ENCODE results near the gene GAB1. TPM values are rescaled to one million over a fixed set of nuclear protein-coding genes. Genes with fewer than 3 reads are reported as not detected.

The GAB1 gene
- total and polyA plus RNA-seq, 2 of the 8 experiments (the other 6 are each of a cell fraction or from before 2014, with no cell fraction given), result 6.8 to 21.3 TPM

DNA sequence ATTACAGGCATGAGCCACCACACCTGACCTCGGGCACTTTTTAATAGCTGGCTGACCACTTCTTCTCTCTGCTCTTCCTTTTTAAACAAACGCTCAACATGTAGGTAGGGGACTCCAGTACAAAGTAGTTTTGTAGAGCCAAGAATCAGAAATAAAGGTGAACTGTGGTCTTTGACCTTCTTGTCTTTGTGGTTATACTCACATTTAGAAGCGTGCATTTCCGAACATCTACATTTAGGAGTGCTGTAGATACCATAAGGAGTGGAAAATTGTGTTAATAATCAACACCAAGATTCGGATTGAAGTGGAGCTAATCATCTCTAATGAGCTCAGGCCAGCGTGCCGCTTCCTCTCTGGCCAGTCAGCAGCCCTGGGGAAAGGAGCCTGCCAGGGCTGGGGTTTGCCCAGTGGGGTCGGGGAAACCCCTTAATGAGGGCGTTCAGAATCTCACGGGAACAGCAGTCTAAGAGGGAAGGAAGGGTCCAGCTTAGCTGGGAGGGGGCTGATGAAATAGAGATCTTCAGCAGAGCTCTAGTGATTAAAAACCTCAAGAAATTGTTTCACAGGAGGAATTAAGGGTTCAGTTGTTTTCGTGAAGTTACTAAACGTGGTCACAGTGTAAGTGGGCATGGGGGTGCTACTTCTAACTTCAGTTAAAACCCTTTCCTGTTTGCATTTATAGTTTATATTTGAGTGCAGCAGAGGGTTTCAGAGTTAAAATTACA, 81.2 kb downstream of the GAB1 start:
- no peaks in the 10 kb centered on the region for H3K36me3 ChIP-seq (ENCODE audit: control insufficient read depth in 2 of 4, insufficient read depth in 4 of 4, low read length in 3 of 4)
- H3K4me2 ChIP-seq (ENCODE audit: insufficient read depth in 1 of 2, low read depth in 2 of 2, low read length in 2 of 2), result no peak overlapping the region
- H4K5ac ChIP-seq (ENCODE audit: insufficient read length, low read depth, low read length), result no peak overlapping the region
- H3K27ac ChIP-seq (ENCODE audit: low read depth, low read length), result no peak overlapping the region
- H2BK20ac ChIP-seq (ENCODE audit: low read length), result no peak overlapping the region
- no peak overlapping the region for H3K23ac ChIP-seq (ENCODE audit: insufficient read length)
- H2BK120ac ChIP-seq (replicated peaks; ENCODE audit: low read depth, low read length), result no peak overlapping the region
- no peaks in the 10 kb centered on the region for H3K79me1 ChIP-seq (ENCODE audit: low read depth, low read length)
- H2AK5ac ChIP-seq (ENCODE audit: low read depth, low read length), result no peak overlapping the region
- CTCF ChIA-PET (ENCODE audit: partially characterized antibody), result interaction anchor here (1.1 to 2.0 kb wide), 4 partner anchors 14 to 28 kb away, joined by 3 to 5 read pairs (median 4); no protein-coding TSS in a partner anchor
- no peak overlapping the region for H3K4ac ChIP-seq (replicated peaks; ENCODE audit: insufficient read length, low read depth, low read length)
- no peak for DNase-seq (ENCODE audit: low read depth in 1 of 2, low spot score in 2 of 2)
- H2BK5ac ChIP-seq (ENCODE audit: low read depth, low read length), result no peak overlapping the region
- WGBS, 2 experiments (ENCODE audit: extremely low coverage in 1 of 2, insufficient coverage in 1 of 2, insufficient read length in 1 of 2, insufficient replicate concordance in 2 of 2, low coverage in 1 of 2, low lambda C conversion rate in 2 of 2, missing lambda C conversion rate in 1 of 2), result 90% methylated on average over 12 of the region's 12 CpGs; no CpG with 5 or more reads in 1 of the 2 experiments
- H2AFZ ChIP-seq (ENCODE audit: low read length), result no peak overlapping the region
- no peak for FAIRE-seq
- no peaks in the 10 kb centered on the region for H3K9me3 ChIP-seq (ENCODE audit: insufficient read depth in 2 of 2, low read depth in 1 of 2, low read length in 1 of 2)
- H3K18ac ChIP-seq (ENCODE audit: extremely low read depth, low read length), result no peak overlapping the region
- no peaks in the 10 kb centered on the region for H3K27me3 ChIP-seq (replicated peaks in 1 of 4; ENCODE audit: control insufficient read depth in 3 of 4, extremely low read depth in 1 of 4, insufficient read depth in 3 of 4, low read length in 3 of 4)
- H3K79me2 ChIP-seq (ENCODE audit: control insufficient read depth in 1 of 2, insufficient read depth in 2 of 2, low read length in 2 of 2), result no peaks in the 10 kb centered on the region
- no peak overlapping the region for H3K4me3 ChIP-seq (ENCODE audit: extremely low read depth in 1 of 4, insufficient read depth in 2 of 4, low read depth in 3 of 4, low read length in 4 of 4)
- no peak overlapping the region for H4K91ac ChIP-seq (replicated peaks; ENCODE audit: insufficient read length, low read length)
- no peaks in the 10 kb centered on the region for H3K23me2 ChIP-seq (ENCODE audit: low read depth, low read length)
- no peaks in the 10 kb centered on the region for H4K20me1 ChIP-seq (replicated peaks in 1 of 2; ENCODE audit: control insufficient read depth in 1 of 2, insufficient read depth in 2 of 2, low read length in 2 of 2)
- no peak overlapping the region for H4K8ac ChIP-seq (ENCODE audit: extremely low read depth, insufficient read depth, low read length)
- H3K14ac ChIP-seq (ENCODE audit: insufficient read length), result no peak overlapping the region
- no peak overlapping the region for H2BK15ac ChIP-seq (ENCODE audit: low read length)
- H3K9ac ChIP-seq (replicated peaks in 1 of 4; ENCODE audit: extremely low read depth in 1 of 4, low read depth in 3 of 4, low read length in 3 of 4), result no peak overlapping the region
- POLR2A ChIA-PET (ENCODE audit: partially characterized antibody), result no interaction called here
- H2BK12ac ChIP-seq (ENCODE audit: low read depth, low read length), result no peak overlapping the region
- H3K4me1 ChIP-seq (replicated peaks in 1 of 4; ENCODE audit: control insufficient read depth in 3 of 4, insufficient read depth in 4 of 4, low read length in 3 of 4), result no peaks in the 10 kb centered on the region
- H3K56ac ChIP-seq (replicated peaks; ENCODE audit: insufficient read length, low read depth, low read length), result no peak overlapping the region
- TF ChIP-seq MAFK (IDR thresholded peaks at IDR 0.05; ENCODE audit: low read depth, low read length) (no peak), RXRA (IDR thresholded peaks at IDR 0.05; ENCODE audit: insufficient read depth, low read depth, low read length) (no peak), POU5F1 (IDR thresholded peaks at IDR 0.05; ENCODE audit: low read depth, low read length) (no peak), HDAC2 (IDR thresholded peaks at IDR 0.05; ENCODE audit: borderline replicate concordance in 1 of 2, low read depth in 2 of 2, low read length in 2 of 2) (no peak), KDM5A (IDR thresholded peaks at IDR 0.05; ENCODE audit: low read length) (no peak), SIRT6 (IDR thresholded peaks at IDR 0.05; ENCODE audit: low read length) (no peak), ATF3 (IDR thresholded peaks at IDR 0.05; ENCODE audit: insufficient read depth, low read depth, low read length) (no peak), CREB1 (IDR thresholded peaks at IDR 0.05) (no peak), KDM1A (IDR thresholded peaks at IDR 0.05; ENCODE audit: borderline replicate concordance, low read length) (no peak), FOSL1 (IDR thresholded peaks at IDR 0.05; ENCODE audit: insufficient read depth, low read depth, low read length) (no peak), CHD1 (IDR thresholded peaks at IDR 0.05; ENCODE audit: low read depth, low read length) (no peak), CBX5 (IDR thresholded peaks at IDR 0.05; ENCODE audit: low read depth, low read length) (no peak)
- TF ChIP-seq, protein P1, sequence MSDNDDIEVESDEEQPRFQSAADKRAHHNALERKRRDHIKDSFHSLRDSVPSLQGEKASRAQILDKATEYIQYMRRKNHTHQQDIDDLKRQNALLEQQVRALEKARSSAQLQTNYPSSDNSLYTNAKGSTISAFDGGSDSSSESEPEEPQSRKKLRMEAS (IDR thresholded peaks at IDR 0.05), result no peak
